ENCODE results near the gene GTF2H4.

Gene GTF2H4

DNA sequence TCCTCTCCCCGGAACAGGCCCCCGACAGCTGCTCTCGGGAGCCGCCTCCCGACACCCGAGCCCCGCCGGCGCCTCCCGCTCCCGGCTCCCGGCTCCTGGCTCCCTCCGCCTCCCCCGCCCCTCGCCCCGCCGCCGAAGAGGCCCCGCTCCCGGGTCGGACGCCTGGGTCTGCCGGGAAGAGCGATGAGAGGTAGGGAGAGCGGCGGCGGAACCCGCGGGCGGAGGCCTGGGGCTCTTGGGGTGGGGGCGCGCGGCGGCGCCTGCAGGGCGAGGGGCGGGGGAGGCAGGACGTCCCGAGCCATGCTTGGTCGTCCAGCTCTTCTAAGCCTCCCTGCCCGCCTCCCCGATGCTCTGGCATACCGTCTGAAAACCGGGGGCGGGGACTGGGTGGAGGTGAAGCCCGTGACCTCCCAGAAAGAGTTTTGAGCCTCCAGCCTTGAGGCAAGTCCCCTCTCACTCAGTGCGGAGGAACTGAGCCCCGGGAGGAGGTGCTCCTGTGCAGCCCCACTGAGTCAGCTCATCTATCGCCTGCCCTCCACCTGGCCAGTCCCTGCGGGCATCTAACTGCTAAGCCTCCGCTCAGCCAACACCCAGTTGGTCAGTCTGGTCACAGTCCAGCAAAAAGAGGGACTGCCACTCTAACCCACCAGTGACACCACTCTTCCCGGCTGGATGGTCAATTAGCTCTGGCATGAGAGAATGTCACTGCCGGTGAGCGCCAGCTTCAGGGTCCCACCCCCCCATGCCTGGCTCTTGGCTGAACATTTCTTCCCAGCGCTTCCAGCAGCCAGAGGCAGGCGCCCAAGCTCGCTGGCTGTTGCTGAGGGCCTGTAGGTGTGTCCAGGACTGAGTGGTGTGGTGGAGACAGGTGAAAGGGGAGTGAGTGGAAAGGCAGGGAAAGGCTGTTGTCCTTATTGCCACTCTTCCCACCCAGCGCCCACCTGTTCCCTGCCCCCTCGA is 23.2 kb upstream of the GTF2H4 start:
- TF ChIP-seq, protein P1, sequence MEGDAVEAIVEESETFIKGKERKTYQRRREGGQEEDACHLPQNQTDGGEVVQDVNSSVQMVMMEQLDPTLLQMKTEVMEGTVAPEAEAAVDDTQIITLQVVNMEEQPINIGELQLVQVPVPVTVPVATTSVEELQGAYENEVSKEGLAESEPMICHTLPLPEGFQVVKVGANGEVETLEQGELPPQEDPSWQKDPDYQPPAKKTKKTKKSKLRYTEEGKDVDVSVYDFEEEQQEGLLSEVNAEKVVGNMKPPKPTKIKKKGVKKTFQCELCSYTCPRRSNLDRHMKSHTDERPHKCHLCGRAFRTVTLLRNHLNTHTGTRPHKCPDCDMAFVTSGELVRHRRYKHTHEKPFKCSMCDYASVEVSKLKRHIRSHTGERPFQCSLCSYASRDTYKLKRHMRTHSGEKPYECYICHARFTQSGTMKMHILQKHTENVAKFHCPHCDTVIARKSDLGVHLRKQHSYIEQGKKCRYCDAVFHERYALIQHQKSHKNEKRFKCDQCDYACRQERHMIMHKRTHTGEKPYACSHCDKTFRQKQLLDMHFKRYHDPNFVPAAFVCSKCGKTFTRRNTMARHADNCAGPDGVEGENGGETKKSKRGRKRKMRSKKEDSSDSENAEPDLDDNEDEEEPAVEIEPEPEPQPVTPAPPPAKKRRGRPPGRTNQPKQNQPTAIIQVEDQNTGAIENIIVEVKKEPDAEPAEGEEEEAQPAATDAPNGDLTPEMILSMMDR (IDR thresholded peaks at IDR 0.05; ENCODE audit: low read depth, low read length), result no peak
- no peak for DNase-seq (ENCODE audit: extremely low read depth, low read depth)

DNA sequence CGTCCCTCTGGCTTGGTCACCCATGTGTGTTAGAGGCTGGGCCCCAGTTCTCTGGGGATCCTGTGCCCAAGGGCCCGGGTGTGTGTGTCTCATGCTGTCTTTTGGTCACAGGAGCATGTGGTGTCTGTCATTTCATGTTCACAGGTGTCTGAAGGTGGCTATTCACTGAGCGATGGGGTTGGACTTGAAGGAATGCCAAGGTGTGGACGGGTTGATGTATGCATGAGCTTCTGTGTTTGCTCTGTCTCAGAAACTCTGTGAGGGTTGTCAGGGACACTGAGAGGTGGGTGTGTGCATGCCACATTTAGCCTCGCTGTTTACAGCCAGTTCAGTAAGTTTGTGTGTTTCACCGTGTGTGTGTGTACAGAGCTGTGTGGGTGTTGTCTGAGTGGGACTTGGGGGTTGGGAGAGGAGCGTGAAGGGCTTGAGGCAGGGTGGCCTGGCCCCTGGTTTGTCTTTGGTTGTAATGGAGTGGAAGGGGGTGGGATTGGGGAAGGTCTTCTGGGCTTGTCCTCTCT is 22.5 kb upstream of the GTF2H4 start:
- TF ChIP-seq, protein P1 (IDR thresholded peaks at IDR 0.05; ENCODE audit: low read depth, low read length), result no peak
- no peak for DNase-seq (ENCODE audit: extremely low read depth, low read depth)

DNA sequence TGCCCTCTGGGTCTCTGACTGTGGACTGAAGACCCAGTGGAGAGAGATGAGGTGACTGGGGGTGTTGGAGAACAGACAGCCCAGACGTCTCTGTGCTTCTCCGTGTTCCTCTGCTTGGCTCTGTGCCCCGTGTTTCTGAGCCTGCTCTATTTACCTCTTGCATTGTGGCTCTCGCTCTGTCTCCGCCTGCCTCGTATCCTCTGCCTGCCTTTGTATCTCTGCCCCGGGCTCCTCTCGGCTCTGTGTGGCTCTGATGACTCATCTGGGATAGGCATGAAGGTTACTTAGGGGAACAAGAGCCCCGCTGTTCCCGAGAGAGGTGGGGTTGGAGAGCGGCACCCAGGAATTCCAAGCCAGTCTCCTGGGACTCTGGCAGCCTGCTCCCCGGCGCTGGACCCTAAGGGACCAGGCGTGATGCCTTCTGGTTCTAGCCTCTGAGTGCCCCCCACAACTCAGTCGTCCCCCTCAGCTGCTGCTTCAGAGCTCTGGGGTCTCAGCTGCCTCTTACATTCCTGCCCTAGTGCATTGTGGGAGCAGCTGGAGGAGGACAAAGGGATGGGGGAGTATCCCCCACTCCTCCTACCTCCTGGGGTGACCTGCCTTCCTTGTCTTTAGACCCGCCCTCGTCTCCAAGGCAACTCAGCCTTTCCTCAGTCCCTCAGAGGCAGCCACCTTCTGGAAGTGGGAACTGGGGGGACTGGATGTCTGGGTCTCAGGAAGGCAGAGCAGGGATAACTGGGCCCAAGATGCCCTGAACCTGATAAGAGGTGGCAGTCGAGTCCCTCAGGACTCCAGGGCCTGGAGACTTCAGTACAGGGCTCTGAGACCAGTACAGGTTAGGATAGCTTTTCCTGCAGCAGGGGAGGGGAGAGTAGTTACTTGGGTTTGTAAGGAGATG is 21.8 kb upstream of the GTF2H4 start:
- no peak for DNase-seq (ENCODE audit: extremely low read depth, low read depth)
- TF ChIP-seq, protein P1 (IDR thresholded peaks at IDR 0.05; ENCODE audit: low read depth, low read length), result no peak

DNA sequence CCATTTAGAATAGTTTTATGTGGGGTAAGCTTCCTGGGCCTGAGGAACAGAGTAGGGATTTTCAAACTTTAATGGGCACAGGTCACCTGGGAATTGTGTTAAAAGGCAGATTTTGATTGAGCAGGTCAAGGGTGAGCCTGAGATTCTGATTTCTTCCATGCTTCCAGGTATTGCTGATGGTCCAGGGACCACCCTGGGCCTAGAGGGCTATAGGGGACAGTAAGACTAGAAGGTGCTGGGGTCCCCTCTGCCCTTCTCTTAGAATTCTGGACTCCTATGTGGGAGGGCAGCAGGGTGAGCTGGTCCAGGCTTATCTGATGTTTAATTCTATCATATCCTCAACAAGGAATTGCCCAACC is 21.1 kb upstream of the GTF2H4 start:
- TF ChIP-seq, protein P1 (IDR thresholded peaks at IDR 0.05; ENCODE audit: low read depth, low read length), result no peak
- no peak for DNase-seq (ENCODE audit: extremely low read depth, low read depth)

DNA sequence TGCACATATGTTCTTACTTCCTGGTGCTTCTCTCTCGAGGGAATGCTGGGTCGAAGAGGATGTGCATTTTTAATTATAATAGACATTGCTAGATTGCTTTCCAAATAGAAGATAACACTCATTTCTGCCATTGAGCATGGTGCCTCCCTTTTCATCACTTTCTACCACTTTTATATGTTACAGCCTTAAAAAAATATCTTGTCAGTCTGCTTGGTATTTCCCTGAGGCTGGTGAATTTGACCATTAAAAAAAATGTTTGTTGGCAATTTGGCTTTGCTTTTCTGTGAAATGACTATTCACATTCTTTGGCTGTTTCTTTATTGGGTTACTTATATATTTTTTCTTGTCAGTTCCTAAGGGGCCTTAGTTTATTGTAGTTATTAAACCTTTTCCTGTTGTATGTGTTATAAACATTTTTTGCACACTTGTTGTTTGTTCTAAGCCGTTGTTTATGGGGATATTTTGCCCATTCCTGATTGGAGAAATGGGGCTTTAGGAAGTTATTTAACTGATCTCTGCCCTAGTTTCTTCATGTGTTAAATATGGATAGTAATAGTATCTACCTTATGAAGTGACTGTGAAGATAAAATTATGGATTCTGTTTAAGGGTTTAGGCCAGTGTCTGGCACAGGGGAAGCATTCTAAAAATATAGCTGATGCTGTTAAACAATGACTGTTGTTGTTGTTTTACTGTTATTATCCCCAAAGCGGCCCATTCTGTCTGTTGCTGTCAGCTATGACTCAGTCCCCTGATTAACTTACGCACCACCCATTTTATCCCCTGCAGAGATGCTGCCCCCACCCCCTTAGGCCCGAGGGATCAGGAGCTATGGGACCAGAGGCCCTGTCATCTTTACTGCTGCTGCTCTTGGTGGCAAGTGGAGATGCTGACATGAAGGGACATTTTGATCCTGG is 19.8 kb upstream of the GTF2H4 start:
- DNase-seq (ENCODE audit: extremely low read depth, low read depth), result no peak

DNA sequence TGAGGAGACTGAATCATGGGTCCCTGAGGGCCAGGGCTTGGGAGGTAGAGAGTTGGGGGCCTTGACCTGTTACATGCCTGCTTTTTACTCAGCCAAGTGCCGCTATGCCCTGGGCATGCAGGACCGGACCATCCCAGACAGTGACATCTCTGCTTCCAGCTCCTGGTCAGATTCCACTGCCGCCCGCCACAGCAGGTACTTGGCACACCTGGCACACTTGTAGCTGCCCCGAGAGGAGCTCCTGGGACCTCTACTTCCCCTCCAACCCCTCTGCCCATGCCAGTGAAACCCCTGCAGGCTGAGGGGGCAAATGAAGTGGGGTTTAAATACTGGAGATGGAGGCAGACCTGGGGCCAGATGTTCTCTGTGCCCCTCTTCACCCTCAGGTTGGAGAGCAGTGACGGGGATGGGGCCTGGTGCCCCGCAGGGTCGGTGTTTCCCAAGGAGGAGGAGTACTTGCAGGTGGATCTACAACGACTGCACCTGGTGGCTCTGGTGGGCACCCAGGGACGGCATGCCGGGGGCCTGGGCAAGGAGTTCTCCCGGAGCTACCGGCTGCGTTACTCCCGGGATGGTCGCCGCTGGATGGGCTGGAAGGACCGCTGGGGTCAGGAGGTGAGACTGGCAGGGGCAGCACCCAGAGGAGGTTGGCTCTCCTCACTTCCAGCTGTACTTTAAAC is 19.1 kb upstream of the GTF2H4 start:
- DNase-seq (ENCODE audit: extremely low read depth, low read depth), result no peak
- TF ChIP-seq, protein P1 (IDR thresholded peaks at IDR 0.05; ENCODE audit: low read depth, low read length), result no peak

More for the DNA sequence above, 19.8 kb upstream of the GTF2H4 start:
- TF ChIP-seq, protein P1 (IDR thresholded peaks at IDR 0.05; ENCODE audit: low read depth, low read length), result no peak
